Transverse colon (tissue), 4 donors: ENCODE data around the gene CHMP3. TPM values are rescaled to one million over a fixed set of nuclear protein-coding genes. Genes with fewer than 3 reads are reported as not detected.

Source experiments
- DNase-seq: peaks from one replicate; pipeline ENCODE4 v3.0.0-alpha.2; 2019
- H3K27ac ChIP-seq, 4 donors: fragments of 200-600 bp; sonication (generic); 2 replicates each; pipeline ENCODE4 v1.5.1; 2016 to 2018; ENCODE audit warnings: inconsistent platforms in 4 of 4
- H3K27me3 ChIP-seq: fragments of 200-600 bp; sonication (generic); 2 replicates; pipeline ENCODE4 v1.5.1; 2017; ENCODE audit warnings: inconsistent platforms
- H3K36me3 ChIP-seq, 4 donors: fragments of 200-600 bp; sonication (generic); 2 replicates each; pipeline ENCODE4 v1.5.1; 2017 to 2019; ENCODE audit warnings: inconsistent platforms in 4 of 4
- H3K4me1 ChIP-seq, 4 donors: fragments of 200-600 bp; sonication (generic); 2 replicates each; pipeline ENCODE4 v1.5.1; 2017 to 2020; ENCODE audit warnings: inconsistent platforms in 4 of 4
- H3K4me3 ChIP-seq, 4 donors: fragments of 200-600 bp; sonication (generic); 1 replicate in 1 of 4; 2 replicates in 3 of 4; pipeline versions ENCODE4 v1.5.1 to v1.6.1; 2017 to 2019; ENCODE audit warnings: inconsistent platforms in 4 of 4
- H3K9me3 ChIP-seq, 2 donors: fragments of 200-600 bp; sonication (generic); 2 replicates each; pipeline ENCODE4 v1.5.1; 2017 to 2019; ENCODE audit warnings: inconsistent platforms in 2 of 2
- CTCF ChIP-seq, 5 experiments: fragments of 200-600 bp in 3 of 5; fragments of 450-650 bp in 2 of 5; sonication (generic) in 3 of 5; IDR thresholded peaks; 1 replicate in 2 of 5; 2 replicates in 3 of 5; pipeline ENCODE4 v1.5.1; 2016 to 2017; ENCODE audit warnings: antibody characterized with exemption in 5 of 5, inconsistent platforms in 3 of 5, mild to moderate bottlenecking in 2 of 5, moderate library complexity in 1 of 5
- EP300 ChIP-seq: sonication (generic); formaldehyde crosslinking; IDR thresholded peaks from one replicate; pipeline ENCODE4 v1.6.1; 2017; ENCODE audit warnings: antibody characterized with exemption, low read depth
- POLR2A ChIP-seq: fragments of 450-650 bp; IDR thresholded peaks from one replicate; pipeline ENCODE4 v1.6.1; 2016; ENCODE audit warnings: antibody characterized with exemption, mild to moderate bottlenecking, moderate library complexity
- POLR2AphosphoS5 ChIP-seq, 3 donors: sonication (generic); formaldehyde crosslinking; IDR thresholded peaks; one replicate each; pipeline ENCODE4 v1.6.1; 2016; ENCODE audit warnings: antibody characterized with exemption in 3 of 3
- WGBS, 2 donors: methylation state at CpG; one replicate each; pipeline ENCODE4 v1.1.5; 2018; ENCODE audit warnings: low coverage in 1 of 2; 5-methylcytosine and 5-hydroxymethylcytosine counted together
- in situ Hi-C, 4 donors: fragments of 200-750 bp; cut with MboI; loops; one replicate each; pipeline versions ENCODE4 v1.15.0 to v1.15.1; 2017; ENCODE audit warnings: low sequenced_read_pairs in 3 of 4, low pct_ligation_motif_present in 1 of 4, low pct_unique_long_range_greater_than_20kb in 1 of 4
- intact Hi-C: fragments of 100-400 bp; cut with DNase I; formaldehyde crosslinking; loops from one replicate; pipeline ENCODE4 v1.15.1; 2023; ENCODE audit warnings: low total_unique reads
- total RNA-seq, 4 donors: library from RNA; depleted of rRNA; stranded (reverse); fragments of >200 nt; gene quantifications; one replicate each; pipeline ENCODE4 v1.1.0, GENCODE V29; 2016

CHMP3 gene
- total RNA-seq, 4 donors from 2014 or later: 83.8 to 200 (median 101) TPM

GRCh38 chr2:86566821-86567190, 3.6 kb upstream of the CHMP3 start:
- no peaks in the 10 kb centered on the region for H3K36me3 ChIP-seq
- H3K4me3 ChIP-seq: no peak overlapping the region
- peaks cover 0 to 11% (median 6%) of the 10 kb centered on the region in 4 donors for H3K4me1 ChIP-seq
- no peak for DNase-seq
- no peaks in the 10 kb centered on the region for H3K9me3 ChIP-seq
- in situ Hi-C loops (loop anchor here in 2 of 4 donors (10.0 to 25.0 kb wide), 2 partner anchors 58 to 120 kb away; partner anchors contain the start of gene RNF103 (in 1 of the 2)), intact Hi-C loops (no loop called here)
- no peaks in the 10 kb centered on the region for H3K27me3 ChIP-seq
- no peak for TF ChIP-seq CTCF (IDR thresholded peaks at IDR 0.05)
- TF ChIP-seq POLR2A: no peak
- TF ChIP-seq POLR2AphosphoS5 (IDR thresholded peaks at IDR 0.05): no peak
- no peak for TF ChIP-seq EP300
- no peak overlapping the region for H3K27ac ChIP-seq

- in situ Hi-C loops (loop anchor here in 2 of 4 donors (10.0 to 25.0 kb wide), 2 partner anchors 59 to 121 kb away; partner anchors contain the start of gene RNF103 (in 1 of the 2)), intact Hi-C loops (no loop called here)
- no peaks in the 10 kb centered on the region for H3K27me3 ChIP-seq
- no peak overlapping the region for H3K4me3 ChIP-seq
- 73 to 80% methylated on average over 1 to 6 of the region's 6 CpGs for WGBS, 2 donors
- no peak overlapping the region for H3K27ac ChIP-seq
- peaks cover 0 to 16% (median 10%) of the 10 kb centered on the region in 4 donors for H3K4me1 ChIP-seq
- TF ChIP-seq EP300: no peak
- no peak for TF ChIP-seq POLR2AphosphoS5 (IDR thresholded peaks at IDR 0.05)
- no peak for TF ChIP-seq POLR2A
- no peak for DNase-seq
- no peaks in the 10 kb centered on the region for H3K36me3 ChIP-seq
- H3K9me3 ChIP-seq: no peaks in the 10 kb centered on the region
These were observed 3.0 kb upstream of the CHMP3 start for GRCh38 chr2:86566158-86566820.

- no peak for TF ChIP-seq POLR2A
- no peak for TF ChIP-seq EP300
- no peak for TF ChIP-seq CTCF (IDR thresholded peaks at IDR 0.05)
- TF ChIP-seq POLR2AphosphoS5 (IDR thresholded peaks at IDR 0.05): no peak
- Histone ChIP-seq H3K27me3 (no peaks in the 10 kb centered on the region), H3K4me1 (peaks cover 0 to 23% (median 10%) of the 10 kb centered on the region in 4 donors), H3K36me3 (no peaks in the 10 kb centered on the region), H3K27ac (peak overlapping the region; percentile 97 to 98 (median 98)), H3K9me3 (no peaks in the 10 kb centered on the region), H3K4me3 (peak overlapping the region in 3 of 4 donors; percentile 67 to 71 (median 70))
- in situ Hi-C loops: loop anchor here in 2 of 4 donors (10.0 to 25.0 kb wide), 2 partner anchors 61 to 124 kb away; partner anchors contain the start of gene RNF103 (in 1 of the 2)
- no peak for DNase-seq
- WGBS, 2 donors: 78 to 80% methylated on average over 13 of the region's 13 CpGs
- intact Hi-C loops: no loop called here
These were observed 413 bp upstream of the CHMP3 start for GRCh38 chr2:86563650-86564061.

GRCh38 chr2:86562485-86562921, 740 bp downstream of the CHMP3 start:
- in situ Hi-C loops: loop anchor here in 2 of 4 donors (10.0 to 25.0 kb wide), 2 partner anchors 62 to 125 kb away; partner anchors contain the start of gene RNF103 (in 1 of the 2)
- intact Hi-C loops: no loop called here
- H3K9me3 ChIP-seq: no peaks in the 10 kb centered on the region
- H3K36me3 ChIP-seq: no peaks in the 10 kb centered on the region
- peaks cover 0 to 23% (median 10%) of the 10 kb centered on the region in 4 donors for H3K4me1 ChIP-seq
- no peak for DNase-seq
- H3K4me3 ChIP-seq: peak overlapping the region; percentile 67 to 82 (median 70)
- TF ChIP-seq EP300 (no peak), POLR2AphosphoS5 (IDR thresholded peaks at IDR 0.05) (peak in 1 of 3 donors; percentile 14), POLR2A (no peak)
- H3K27ac ChIP-seq: peak overlapping the region; percentile 97 to 98 (median 98)
- WGBS, 2 donors: 1% methylated on average over 16 of the region's 16 CpGs; no CpG with 5 or more reads in 1 of the 2 donors
- no peaks in the 10 kb centered on the region for H3K27me3 ChIP-seq

- no peak for DNase-seq
- no peak for TF ChIP-seq CTCF (IDR thresholded peaks at IDR 0.05)
- TF ChIP-seq EP300: no peak
- TF ChIP-seq POLR2A: no peak
- no peak for TF ChIP-seq POLR2AphosphoS5 (IDR thresholded peaks at IDR 0.05)
- H3K4me1 ChIP-seq: peaks cover 0 to 22% (median 10%) of the 10 kb centered on the region in 4 donors
- H3K27ac ChIP-seq: no peak overlapping the region
- intact Hi-C loops (no loop called here), in situ Hi-C loops (loop anchor here in 1 of 4 donors (25.0 kb wide), 1 partner anchor 129 kb away; no protein-coding TSS in a partner anchor)
- no peaks in the 10 kb centered on the region for H3K27me3 ChIP-seq
- H3K4me3 ChIP-seq: no peak overlapping the region
- WGBS, 2 donors: 97 to 100% methylated on average over 2 of the region's 2 CpGs
- no peaks in the 10 kb centered on the region for H3K9me3 ChIP-seq
- H3K36me3 ChIP-seq: no peaks in the 10 kb centered on the region
These were observed 5.4 kb downstream of the CHMP3 start for GRCh38 chr2:86557836-86558235.
